Panc1 (cell line): ENCODE measurements around the gene TBX1. TPM values are rescaled to one million over a fixed set of nuclear protein-coding genes. Genes with fewer than 3 reads are reported as not detected.

Experiments
- ATAC-seq: fragments of 200-7000 bp; cut with Tn5 transposase; 2 replicates; pipeline ENCODE4 v1.9.1; 2020; ENCODE audit warnings: mild to moderate bottlenecking, moderate library complexity
- BruUV-seq: library from RNA; stranded (reverse); fragments of 400-500 nt; replicated peaks from 2 replicates; lab custom pipeline; 2021; lab: Mats Ljungman, UMichigan
- CTCF ChIA-PET: fragments of 300-600 bp; sonication (Branson Sonifier 250); formaldehyde crosslinking; loops from one replicate; lab custom pipeline; 2022; ENCODE audit warnings: antibody characterized with exemption; lab: Charles Lee
- POLR2A ChIA-PET: fragments of 300-600 bp; sonication (Branson Sonifier 250); formaldehyde crosslinking; loops from one replicate; lab custom pipeline; 2022; ENCODE audit warnings: antibody characterized with exemption; lab: Charles Lee
- DNase-seq: peaks from one replicate; pipeline ENCODE4 v3.0.0-alpha.2; 2010; ENCODE audit warnings: low read depth, low spot score
- H3K27ac ChIP-seq: 2 replicates; pipeline ENCODE4 v1.5.1; 2011; ENCODE audit warnings: mild to moderate bottlenecking, low read length, inconsistent platforms
- H3K27me3 ChIP-seq: fragments of 200-500 bp; sonication (Bioruptor generic); 2 replicates; pipeline ENCODE4 v1.6.0; 2014; ENCODE audit warnings: low read length, inconsistent platforms; ENCODE audit not compliant: control insufficient read depth, insufficient read depth
- H3K36me3 ChIP-seq: fragments of 200-500 bp; sonication (Bioruptor generic); 2 replicates; pipeline ENCODE4 v1.5.1; 2014; ENCODE audit warnings: inconsistent platforms, mild to moderate bottlenecking, low read length, moderate library complexity; ENCODE audit not compliant: control insufficient read depth, insufficient read depth
- H3K4me1 ChIP-seq: 2 replicates; pipeline ENCODE4 v1.5.1; 2011; ENCODE audit warnings: inconsistent platforms, mild to moderate bottlenecking, low read length, moderate library complexity; ENCODE audit not compliant: control insufficient read depth, insufficient read depth
- H3K4me3 ChIP-seq, 2 experiments: 2 replicates each; pipeline ENCODE4 v1.5.1; 2011 to 2012; ENCODE audit warnings: low read depth in 2 of 2, low read length in 2 of 2, mild to moderate bottlenecking in 2 of 2, inconsistent platforms in 1 of 2, moderate library complexity in 1 of 2
- H3K9me3 ChIP-seq: fragments of 200-500 bp; sonication (Bioruptor generic); 2 replicates; pipeline ENCODE4 v1.5.1; 2014; ENCODE audit warnings: low read depth, mild to moderate bottlenecking, inconsistent platforms, low read length, moderate library complexity; ENCODE audit not compliant: control insufficient read depth, insufficient read depth
- CTCF ChIP-seq: fragments of 450-650 bp; IDR thresholded peaks from 2 replicates; pipeline ENCODE4 v1.5.1; 2017; ENCODE audit warnings: mild to moderate bottlenecking
- POLR2AphosphoS5 ChIP-seq: IDR thresholded peaks from 2 replicates; pipeline ENCODE4 v1.6.1; 2012; ENCODE audit warnings: mild to moderate bottlenecking, low read depth, low read length, moderate library complexity
- REST ChIP-seq, 2 experiments: IDR thresholded peaks; 2 replicates each; pipeline ENCODE4 v1.6.1; 2011 to 2012; ENCODE audit warnings: low read depth in 2 of 2, control low read depth in 1 of 2, low read length in 1 of 2, mild to moderate bottlenecking in 1 of 2, moderate library complexity in 1 of 2; ENCODE audit not compliant: insufficient read depth in 1 of 2
- SIN3A ChIP-seq: IDR thresholded peaks from 2 replicates; pipeline ENCODE4 v1.6.1; 2012; ENCODE audit warnings: low read depth, mild to moderate bottlenecking, low read length, moderate library complexity, borderline replicate concordance; ENCODE audit not compliant: insufficient read depth
- TCF7L2 ChIP-seq: IDR thresholded peaks from 2 replicates; pipeline ENCODE4 v1.6.1; 2011; ENCODE audit warnings: mild to moderate bottlenecking, low read depth, low read length, inconsistent platforms
- in situ Hi-C: cut with HindIII; loops from 2 replicates; pipeline ENCODE4 v1.10.0; 2016; ENCODE audit warnings: low sequenced_read_pairs, low pct_unique_long_range_greater_than_20kb
- intact Hi-C: fragments of 100-400 bp; cut with micrococcal nuclease; formaldehyde crosslinking; loops from one replicate; pipeline ENCODE4 v1.10.0; 2022; ENCODE audit not compliant: unreplicated experiment
- total RNA-seq: library from RNA; stranded (reverse); gene quantifications from one replicate; pipeline ENCODE4 v1.2.1, GENCODE V29; 2021; ENCODE audit not compliant: unreplicated experiment

TBX1 gene
- total RNA-seq, 1 experiment from 2014 or later: 91.7 TPM

GRCh38 chr22:19772422-19772672 lies 11.8 kb downstream of the TBX1 start:
- no peak overlapping the region for H3K27ac ChIP-seq
- ChIA-PET POLR2A (no interaction called here), CTCF (no interaction called here)
- in situ Hi-C loops: no loop called here
- H3K4me3 ChIP-seq: no peak overlapping the region
- ATAC-seq (no peak), DNase-seq (no peak)
- H3K9me3 ChIP-seq: no peaks in the 10 kb centered on the region
- BruUV-seq: no TSS peak
- H3K27me3 ChIP-seq: no peaks in the 10 kb centered on the region
- no peak for TF ChIP-seq TCF7L2
- TF ChIP-seq SIN3A: no peak
- TF ChIP-seq POLR2AphosphoS5: no peak
- TF ChIP-seq REST (IDR thresholded peaks at IDR 0.05; ENCODE audit: insufficient read depth in 1 of 2, low read depth in 2 of 2, low read length in 1 of 2): no peak
- no peak for TF ChIP-seq CTCF
- H3K36me3 ChIP-seq: no peaks in the 10 kb centered on the region
- intact Hi-C loops: no loop called here
- peaks cover 7% of the 10 kb centered on the region for H3K4me1 ChIP-seq

GRCh38 chr22:19772673-19773469 lies 12.3 kb downstream of the TBX1 start:
- H3K27ac ChIP-seq: no peak overlapping the region
- no peaks in the 10 kb centered on the region for H3K27me3 ChIP-seq
- ATAC-seq (no peak), DNase-seq (no peak)
- peaks cover 3% of the 10 kb centered on the region; the same call in 1 of the 2 replicates for H3K4me1 ChIP-seq
- no peaks in the 10 kb centered on the region for H3K36me3 ChIP-seq
- ChIA-PET POLR2A (no interaction called here), CTCF (interaction anchor here (1.3 kb wide), 1 partner anchor 42 kb away, joined by 3 read pairs; no protein-coding TSS in a partner anchor)
- BruUV-seq: TSS peak; percentile 35
- no peaks in the 10 kb centered on the region for H3K9me3 ChIP-seq
- no peak for TF ChIP-seq REST (IDR thresholded peaks at IDR 0.05; ENCODE audit: insufficient read depth in 1 of 2, low read depth in 2 of 2, low read length in 1 of 2)
- no peak for TF ChIP-seq TCF7L2
- TF ChIP-seq CTCF: no peak
- TF ChIP-seq POLR2AphosphoS5: peak; percentile 53
- H3K4me3 ChIP-seq: no peak overlapping the region
- intact Hi-C loops (no loop called here), in situ Hi-C loops (no loop called here)
